ENCODE measurements around the gene TCTN1. TPM values are rescaled to one million over a fixed set of nuclear protein-coding genes. Genes with fewer than 3 reads are reported as not detected.

The TCTN1 gene
- total and polyA plus RNA-seq, 8 donors = 34.1 to 84.3 (median 73.6) TPM

DNA sequence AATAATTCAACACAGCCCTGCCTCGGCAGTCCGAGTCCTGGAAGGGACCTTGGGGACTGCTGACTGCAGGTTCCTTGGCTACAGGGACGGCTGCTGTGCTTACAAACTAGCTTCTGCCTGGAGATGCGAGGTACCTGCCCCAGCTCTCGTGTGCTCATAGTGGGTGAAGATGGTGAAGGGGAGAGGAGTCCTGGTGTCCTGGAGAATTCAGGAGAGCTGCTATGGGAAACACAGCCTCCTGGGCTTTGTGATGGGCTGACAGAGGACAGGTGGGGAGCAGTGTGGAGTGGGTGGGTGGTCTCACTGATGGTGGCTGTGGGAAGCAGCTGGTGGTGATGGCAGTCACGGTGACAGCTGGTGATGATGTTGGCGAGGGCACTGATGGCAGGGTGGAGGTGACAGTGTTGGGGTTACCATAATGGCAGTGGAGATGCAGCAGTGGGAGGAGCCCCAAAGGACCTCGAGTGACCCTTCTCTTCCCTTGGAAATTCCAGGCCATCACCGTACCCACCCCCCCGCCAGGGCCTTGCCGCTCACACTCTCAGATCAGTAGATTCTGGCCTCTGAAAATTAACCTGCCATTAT lies 42.2 kb downstream of the TCTN1 start:
- Histone ChIP-seq H3K4me1 (no peaks in the 10 kb centered on the region), H3K4me3 (no peak overlapping the region), H3K9me3 (no peaks in the 10 kb centered on the region), H3K36me3 (peaks cover 0 to 42% of the 10 kb centered on the region in 2 donors), H3K27ac (no peak overlapping the region), H3K27me3 (no peaks in the 10 kb centered on the region)
- DNase-seq (peak in 1 of 4 donors; percentile 10), ATAC-seq (no peak)
- intact Hi-C loops (cut with DNase I) = no loop called here
- TF ChIP-seq, protein P1, sequence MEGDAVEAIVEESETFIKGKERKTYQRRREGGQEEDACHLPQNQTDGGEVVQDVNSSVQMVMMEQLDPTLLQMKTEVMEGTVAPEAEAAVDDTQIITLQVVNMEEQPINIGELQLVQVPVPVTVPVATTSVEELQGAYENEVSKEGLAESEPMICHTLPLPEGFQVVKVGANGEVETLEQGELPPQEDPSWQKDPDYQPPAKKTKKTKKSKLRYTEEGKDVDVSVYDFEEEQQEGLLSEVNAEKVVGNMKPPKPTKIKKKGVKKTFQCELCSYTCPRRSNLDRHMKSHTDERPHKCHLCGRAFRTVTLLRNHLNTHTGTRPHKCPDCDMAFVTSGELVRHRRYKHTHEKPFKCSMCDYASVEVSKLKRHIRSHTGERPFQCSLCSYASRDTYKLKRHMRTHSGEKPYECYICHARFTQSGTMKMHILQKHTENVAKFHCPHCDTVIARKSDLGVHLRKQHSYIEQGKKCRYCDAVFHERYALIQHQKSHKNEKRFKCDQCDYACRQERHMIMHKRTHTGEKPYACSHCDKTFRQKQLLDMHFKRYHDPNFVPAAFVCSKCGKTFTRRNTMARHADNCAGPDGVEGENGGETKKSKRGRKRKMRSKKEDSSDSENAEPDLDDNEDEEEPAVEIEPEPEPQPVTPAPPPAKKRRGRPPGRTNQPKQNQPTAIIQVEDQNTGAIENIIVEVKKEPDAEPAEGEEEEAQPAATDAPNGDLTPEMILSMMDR (IDR thresholded peaks at IDR 0.05) = no peak

DNA sequence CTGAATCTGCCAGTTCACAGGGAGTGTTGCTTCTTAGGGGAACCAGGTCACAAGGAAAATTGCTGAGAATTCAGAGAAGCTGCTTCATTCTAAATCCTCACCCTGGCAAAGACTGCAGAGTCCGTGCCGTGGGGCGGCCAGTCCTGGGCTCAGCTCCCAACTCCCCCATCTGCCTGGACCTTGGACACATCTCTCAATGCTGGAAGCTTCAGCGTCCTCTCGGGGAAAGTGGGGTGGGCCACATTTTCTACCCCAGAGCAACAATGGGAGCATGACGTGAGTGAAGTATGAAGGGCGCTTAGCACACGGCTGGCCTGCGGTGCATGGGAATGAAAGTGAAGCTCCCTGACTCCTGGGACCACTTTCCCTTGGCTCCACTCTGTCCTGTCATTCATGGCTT lies 43.8 kb downstream of the TCTN1 start:
- Histone ChIP-seq H3K36me3 (peaks cover 0 to 27% of the 10 kb centered on the region in 2 donors), H3K9me3 (no peaks in the 10 kb centered on the region), H3K27ac (no peak overlapping the region), H3K27me3 (no peaks in the 10 kb centered on the region), H3K4me1 (no peaks in the 10 kb centered on the region), H3K4me3 (no peak overlapping the region)
- intact Hi-C loops (cut with DNase I) = no loop called here
- DNase-seq (no peak), ATAC-seq (no peak)
- TF ChIP-seq, protein P1 (IDR thresholded peaks at IDR 0.05) = no peak

DNA sequence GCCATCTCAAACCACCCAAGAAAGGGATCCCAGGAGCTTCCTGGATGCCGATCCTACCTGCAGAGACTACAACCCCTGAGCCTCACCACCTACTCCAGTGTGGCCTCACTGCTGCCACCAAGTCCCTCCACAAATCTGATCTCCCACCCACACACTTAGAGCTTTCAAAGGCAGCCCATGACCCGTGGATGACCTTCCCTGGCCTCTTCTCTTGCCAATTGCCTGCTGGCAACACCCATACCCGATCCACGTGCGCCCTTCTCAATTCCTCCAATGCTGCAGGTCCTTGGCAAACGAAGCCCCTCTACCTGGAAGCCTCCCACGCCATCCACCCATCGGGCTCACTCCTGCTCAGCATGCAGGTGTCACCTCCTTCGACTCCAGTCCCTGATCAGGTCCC lies 44.3 kb downstream of the TCTN1 start:
- Histone ChIP-seq H3K9me3 (no peaks in the 10 kb centered on the region), H3K27me3 (no peaks in the 10 kb centered on the region), H3K36me3 (peaks cover 0 to 24% of the 10 kb centered on the region in 2 donors), H3K4me1 (no peaks in the 10 kb centered on the region), H3K27ac (no peak overlapping the region), H3K4me3 (no peak overlapping the region)
- no peak for ATAC-seq
- TF ChIP-seq, protein P1 (IDR thresholded peaks at IDR 0.05) = no peak
- no peak for DNase-seq
- intact Hi-C loops (cut with DNase I) = no loop called here

DNA sequence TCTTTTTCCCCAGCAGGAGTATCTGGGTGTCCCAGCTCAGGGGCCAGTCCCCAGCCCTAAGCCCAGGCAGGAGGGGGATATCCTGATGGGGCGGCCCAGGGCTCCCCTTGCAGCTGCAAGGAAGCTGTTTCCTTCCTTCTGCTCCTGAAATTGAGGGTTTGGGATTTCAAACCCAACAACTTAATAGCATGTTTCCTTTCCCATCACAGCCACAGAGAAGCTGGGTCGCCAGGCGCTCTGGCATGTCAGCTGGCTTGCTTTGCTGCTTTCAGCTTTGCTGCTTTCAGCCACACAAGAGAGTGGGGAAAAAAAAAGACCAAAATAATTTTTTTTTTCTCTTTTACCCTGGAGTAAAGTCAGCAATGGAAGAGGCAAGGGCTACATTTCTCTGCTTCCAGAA lies 44.9 kb downstream of the TCTN1 start:
- TF ChIP-seq, protein P1 (IDR thresholded peaks at IDR 0.05) = no peak
- ATAC-seq (no peak), DNase-seq (peak in 1 of 4 donors; percentile 12)
- no peak overlapping the region for H3K4me3 ChIP-seq
- H3K27ac ChIP-seq = no peak overlapping the region
- intact Hi-C loops (cut with DNase I) = no loop called here
- no peaks in the 10 kb centered on the region for H3K27me3 ChIP-seq
- H3K9me3 ChIP-seq = peaks cover 0 to under 1% of the 10 kb centered on the region in 2 donors
- no peaks in the 10 kb centered on the region for H3K4me1 ChIP-seq
- H3K36me3 ChIP-seq = peaks cover 0 to 24% of the 10 kb centered on the region in 2 donors

DNA sequence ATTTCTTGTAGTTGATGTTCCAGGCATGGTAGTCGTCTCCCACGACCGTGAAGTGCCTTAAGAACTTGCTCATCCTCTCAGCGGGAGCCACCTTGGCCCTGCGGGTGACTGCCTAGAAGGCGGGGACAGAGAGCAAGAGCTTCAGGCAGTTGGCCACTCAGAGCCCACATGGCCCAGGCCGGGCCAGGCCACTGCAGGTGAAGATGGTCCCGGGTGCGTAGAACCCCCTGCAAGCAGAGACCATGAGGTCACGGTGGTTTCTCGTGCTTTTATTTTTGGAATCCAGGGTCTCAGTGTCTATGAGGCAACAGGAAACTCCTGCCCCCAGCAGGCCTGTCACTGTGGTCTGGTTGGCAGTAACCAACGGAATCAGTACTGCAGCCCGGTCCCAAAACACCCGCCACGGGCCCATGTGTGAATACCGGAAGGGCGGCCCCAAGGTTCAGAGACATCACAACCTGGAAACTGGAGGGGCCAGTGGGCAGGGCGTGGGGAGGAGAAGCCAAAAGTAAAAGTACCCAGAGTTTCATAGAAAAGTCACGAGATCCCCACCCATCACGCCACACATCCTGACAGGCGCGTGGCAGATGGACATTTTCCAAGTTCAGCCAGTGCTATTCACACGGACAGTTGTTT lies 47.5 kb downstream of the TCTN1 start:
- intact Hi-C loops (cut with DNase I) = no loop called here

More for the DNA sequence above, 47.5 kb downstream of the TCTN1 start:
- Histone ChIP-seq H3K27me3 (no peaks in the 10 kb centered on the region), H3K9me3 (peaks cover 0 to 21% of the 10 kb centered on the region in 2 donors), H3K4me1 (no peaks in the 10 kb centered on the region), H3K27ac (no peak overlapping the region), H3K4me3 (no peak overlapping the region), H3K36me3 (peaks cover 0 to 12% of the 10 kb centered on the region in 2 donors)
- TF ChIP-seq, protein P1 (IDR thresholded peaks at IDR 0.05) = no peak
- ATAC-seq = peak; percentile 68
- DNase-seq = peak in 1 of 4 donors; percentile 54
